K562 (cell line): ENCODE results near the gene RIMKLB. TPM values are rescaled to one million over a fixed set of nuclear protein-coding genes. Genes with fewer than 3 reads are reported as not detected.

Experiments
- CXXC5 ChIP-seq: fragments of 250-450 bp; sonication (Bioruptor Pico); IDR thresholded peaks from 2 replicates; pipeline ENCODE4 v1.8.0; 2022; ENCODE audit warnings: inconsistent platforms, mild to moderate bottlenecking, moderate library complexity
- DACH1 ChIP-seq: fragments of 450-650 bp; IDR thresholded peaks from 2 replicates; pipeline ENCODE4 v1.6.1; 2018; ENCODE audit not compliant: partially characterized antibody
- HDAC1 ChIP-seq, 2 experiments: fragments of 450-650 bp; IDR thresholded peaks; 2 replicates each; pipeline ENCODE4 v1.6.1; 2016 to 2017; ENCODE audit warnings: inconsistent platforms in 1 of 2, mild to moderate bottlenecking in 1 of 2, moderate library complexity in 1 of 2
- HMBOX1 ChIP-seq: sonication (generic); IDR thresholded peaks from 2 replicates; pipeline ENCODE4 v1.6.1; 2016
- HMGN3 ChIP-seq: IDR thresholded peaks from 2 replicates; pipeline ENCODE4 v1.6.1; 2011; ENCODE audit warnings: borderline replicate concordance, low read depth, mild to moderate bottlenecking, mixed read lengths, low read length; ENCODE audit not compliant: insufficient read length; ENCODE audit errors: extremely low read depth
- HNRNPLL ChIP-seq: fragments of 200-400 bp; formaldehyde crosslinking; IDR thresholded peaks from 2 replicates; pipeline ENCODE4 v1.6.1; 2017; ENCODE audit warnings: low read length, low read depth, mild to moderate bottlenecking; ENCODE audit not compliant: poor library complexity, severe bottlenecking
- KDM5B ChIP-seq: fragments of 200-600 bp; sonication (generic); IDR thresholded peaks from 2 replicates; pipeline ENCODE4 v1.6.1; 2012; ENCODE audit warnings: low read depth, mild to moderate bottlenecking, moderate library complexity, low read length, control low read depth, inconsistent platforms; ENCODE audit not compliant: insufficient replicate concordance
- KLF16 ChIP-seq: IDR thresholded peaks from 2 replicates; pipeline ENCODE4 v1.6.1; 2016; ENCODE audit warnings: antibody characterized with exemption
- NR2C2 ChIP-seq, 2 experiments: fragments of 200-800 bp in 1 of 2; sonication (Bioruptor generic) in 1 of 2; sonication (generic) in 1 of 2; formaldehyde crosslinking in 1 of 2; IDR thresholded peaks; 2 replicates each; pipeline versions ENCODE4 v1.6.1 to v1.8.0; 2016 to 2022; ENCODE audit warnings: mild to moderate bottlenecking in 1 of 2, missing compliant biosample characterization in 1 of 2, missing genetic modification characterization in 1 of 2, missing genetic modification reagents in 1 of 2
- NR3C1 ChIP-seq: sonication (generic); formaldehyde crosslinking; IDR thresholded peaks from 2 replicates; pipeline ENCODE4 v1.8.1; 2022; ENCODE audit warnings: missing genetic modification reagents
- POLR2A ChIP-seq: fragments of 450-650 bp; conservative IDR thresholded peaks from 2 replicates; pipeline ENCODE4 v1.6.1; 2016
- POLR2AphosphoS5 ChIP-seq: IDR thresholded peaks from 2 replicates; pipeline ENCODE4 v1.6.1; 2011; ENCODE audit warnings: mild to moderate bottlenecking, low read depth, low read length, moderate library complexity; ENCODE audit not compliant: control insufficient read depth, insufficient read depth
- POLR2G ChIP-seq: fragments of 200-400 bp; formaldehyde crosslinking; IDR thresholded peaks from 2 replicates; pipeline ENCODE4 v1.6.1; 2017; ENCODE audit warnings: low read depth, mild to moderate bottlenecking, antibody characterized with exemption, low read length, moderate library complexity
- PPARD ChIP-seq: fragments of 250-450 bp; sonication (Bioruptor Pico); IDR thresholded peaks from 2 replicates; pipeline ENCODE4 v1.8.0; 2022; ENCODE audit warnings: inconsistent platforms, mild to moderate bottlenecking, moderate library complexity
- PRPF4 ChIP-seq: fragments of 200-400 bp; formaldehyde crosslinking; IDR thresholded peaks from one replicate; pipeline ENCODE4 v1.6.1; 2017; ENCODE audit warnings: low read length, low read depth, mild to moderate bottlenecking; ENCODE audit not compliant: insufficient read depth, poor library complexity, severe bottlenecking
- RB1 ChIP-seq: fragments of 450-650 bp; IDR thresholded peaks from 2 replicates; pipeline ENCODE4 v1.6.1; 2017; ENCODE audit warnings: low read depth, mild to moderate bottlenecking
- RBBP5 ChIP-seq: fragments of 200-600 bp; sonication (generic); IDR thresholded peaks from 2 replicates; pipeline ENCODE4 v1.6.1; 2012; ENCODE audit warnings: borderline replicate concordance, mild to moderate bottlenecking, low read length, control low read depth, inconsistent platforms; ENCODE audit not compliant: insufficient read depth, poor library complexity, severe bottlenecking
- RBFOX2 ChIP-seq: fragments of 200-400 bp; formaldehyde crosslinking; IDR thresholded peaks from 2 replicates; pipeline ENCODE4 v1.6.1; 2017; ENCODE audit warnings: low read depth, mild to moderate bottlenecking, low read length, moderate library complexity
- SIN3A ChIP-seq, 2 experiments: fragments of 150-350 bp in 1 of 2; IDR thresholded peaks; 2 replicates each; pipeline ENCODE4 v1.6.1; 2011 to 2016; ENCODE audit warnings: borderline replicate concordance in 2 of 2, low read depth in 2 of 2, low read length in 2 of 2, mild to moderate bottlenecking in 2 of 2, moderate library complexity in 2 of 2; ENCODE audit not compliant: control insufficient read depth in 1 of 2
- SMAD4 ChIP-seq: fragments of 250-450 bp; sonication (Bioruptor Pico); conservative IDR thresholded peaks from 2 replicates; pipeline ENCODE4 v1.8.0; 2021; ENCODE audit warnings: inconsistent platforms, mild to moderate bottlenecking, moderate library complexity
- SP1 ChIP-seq: sonication (generic); formaldehyde crosslinking; IDR thresholded peaks from 2 replicates; pipeline ENCODE4 v1.8.1; 2022; ENCODE audit warnings: mild to moderate bottlenecking, missing genetic modification reagents
- SUPT5H ChIP-seq: fragments of 450-650 bp; IDR thresholded peaks from 2 replicates; pipeline ENCODE4 v1.6.1; 2016
- TAF1 ChIP-seq: IDR thresholded peaks from 2 replicates; pipeline ENCODE4 v1.6.1; 2011; ENCODE audit warnings: mild to moderate bottlenecking, low read length, moderate library complexity; ENCODE audit not compliant: insufficient read depth, control insufficient read depth, severe bottlenecking; ENCODE audit errors: extremely low read depth
- TFAP4 ChIP-seq: sonication (generic); formaldehyde crosslinking; IDR thresholded peaks from 2 replicates; pipeline ENCODE4 v1.8.0; 2022; ENCODE audit warnings: missing genetic modification reagents, mild to moderate bottlenecking, moderate library complexity, borderline replicate concordance
- ZC3H8 ChIP-seq: fragments of 450-650 bp; IDR thresholded peaks from 2 replicates; pipeline ENCODE4 v1.6.1; 2017
- ZNF589 ChIP-seq: fragments of 200-800 bp; sonication (Bioruptor generic); IDR thresholded peaks from 2 replicates; pipeline ENCODE4 v1.6.1; 2016; ENCODE audit warnings: low read depth, missing genetic modification characterization, missing compliant biosample characterization
- polyA plus RNA-seq, 8 experiments: library from polyadenylated mRNA; depleted of rRNA in 4 of 8; stranded (reverse) in 5 of 8; unstranded in 3 of 8; fragments of >200 nt; fragmentation: Nextera tagmentation in 2 of 8; fragmentation: Illumina TruSeq in 1 of 8; extraction: Ambion mirVana in 2 of 8; extraction: Trizol in 1 of 8; gene quantifications; 2 replicates each; pipeline versions ENCODE4 v1.2.1 to v1.2.3, GENCODE V29; 2011 to 2014; ENCODE audit warnings: inconsistent platforms in 1 of 8, missing spikeins in 1 of 8
- total RNA-seq, 7 experiments: library from RNA; depleted of rRNA in 6 of 7; stranded (reverse); fragments of >200 nt in 6 of 7; fragmentation: Illumina TruSeq in 2 of 7; extraction: Trizol in 2 of 7; gene quantifications; 2 replicates each; pipeline versions ENCODE4 v1.2.1 to v1.2.3, GENCODE V29; 2011 to 2021; ENCODE audit warnings: low replicate concordance in 1 of 7

The RIMKLB gene
- total and polyA plus RNA-seq, 9 of the 15 experiments (the other 6 are each of a cell fraction or from before 2014, with no cell fraction given) = 6.5 to 22.8 (median 17.2) TPM

GRCh38 chr12:8697476-8698131 is at the start of gene RIMKLB (continued):
- TF ChIP-seq ZNF589 (peak; percentile 56; the same call in 1 of the 2 replicates), NR3C1 (no peak), POLR2G (peak; percentile 80; the same call in 1 of the 2 replicates), SIN3A (IDR thresholded peaks at IDR 0.05; ENCODE audit: borderline replicate concordance in 2 of 2, control insufficient read depth in 1 of 2, low read depth in 2 of 2, low read length in 2 of 2) (0 out of 4 replicates have a peak, but pooled peaks of 1 of the 2 experiments have one; percentile 46), DACH1 (no peak), HNRNPLL (peak; percentile 10), PRPF4 (peak; percentile 5), KDM5B (peak; percentile 22), RBBP5 (peak; percentile 53), TAF1 (peak; percentile 48), SMAD4 (CRISPR knock-in tag) (peak; percentile 76), PPARD (CRISPR knock-in tag) (no peak), POLR2A (peak; percentile 78; the same call in 1 of the 2 replicates), POLR2AphosphoS5 (peak; percentile 35; the same call in 1 of the 2 replicates), CXXC5 (CRISPR knock-in tag) (peak; percentile 53), RBFOX2 (peak; percentile 80), HDAC1 (IDR thresholded peaks at IDR 0.05) (peak in 1 of 2 experiments; percentile 73; a peak in 2 of 4 replicates), SP1 (CRISPR knock-in tag) (peak; percentile 51), HMGN3 (peak; percentile 26), TFAP4 (CRISPR knock-in tag) (0 out of 2 replicates have a peak, but pooled peaks have one; percentile 15), HMBOX1 (no peak), SUPT5H (peak; percentile 65), ZC3H8 (no peak), KLF16 (0 out of 2 replicates have a peak, but pooled peaks have one; percentile 23), NR2C2 (CRISPR knock-in tag; IDR thresholded peaks at IDR 0.05) (no peak), NR2C2 (tag; IDR thresholded peaks at IDR 0.05) (0 out of 2 replicates have a peak, but pooled peaks have one; percentile 17), RB1 (0 out of 2 replicates have a peak, but pooled peaks have one; percentile 50)
